ENCODE results near the gene STAT6. TPM values are rescaled to one million over a fixed set of nuclear protein-coding genes. Genes with fewer than 3 reads are reported as not detected.

Gene STAT6
- total RNA-seq, 1 donor from 2014 or later: 33.8 TPM

DNA sequence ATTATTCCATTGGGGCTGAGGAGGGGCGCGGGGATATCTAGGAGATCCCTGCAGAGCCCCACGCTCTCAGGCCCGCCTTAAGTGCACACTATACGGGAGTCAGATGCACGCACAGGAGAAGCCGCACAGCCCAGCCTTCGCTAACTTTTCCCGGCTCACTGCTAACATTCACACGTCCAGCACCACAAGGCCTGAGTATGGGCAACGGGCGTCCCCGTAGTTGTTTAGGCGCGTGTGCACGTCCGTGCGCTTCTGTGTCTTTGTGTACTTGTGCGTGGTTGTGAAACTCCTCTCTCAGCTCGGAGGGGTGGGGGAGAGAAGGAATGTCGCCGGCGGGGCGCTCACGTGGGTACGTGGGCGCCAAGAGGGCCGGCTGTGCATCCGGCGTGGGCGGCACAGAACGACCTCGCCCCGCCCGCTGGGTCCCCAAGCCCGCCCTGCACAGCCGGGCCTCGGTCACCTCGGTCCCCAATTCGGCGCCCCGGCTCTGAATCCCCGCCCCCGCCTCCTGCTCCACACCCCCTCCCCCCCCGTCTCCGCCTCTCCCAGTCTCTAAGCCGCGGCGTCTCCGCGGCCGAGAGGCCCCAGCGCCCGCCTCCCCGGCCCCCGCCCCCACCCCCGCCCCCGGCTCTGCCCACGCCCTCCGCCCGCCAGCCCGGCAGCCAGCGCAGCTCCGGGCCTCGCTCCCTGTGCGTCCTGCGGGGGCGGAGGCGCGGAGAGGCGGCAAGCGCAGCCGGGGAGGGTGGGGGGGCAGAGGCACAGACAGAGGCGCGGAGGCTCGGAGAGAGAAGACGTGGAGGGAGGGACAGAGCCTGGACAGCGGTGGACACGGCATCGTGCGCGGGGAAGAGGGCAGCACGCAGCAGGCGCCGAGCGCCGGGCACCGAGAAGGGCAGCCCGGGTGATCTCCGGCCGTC lies 22.6 kb downstream of the STAT6 start, which contains the start of gene NAB2:
Gene NAB2 (plus strand): TSS at position 761 of the 917 bp plus-strand sequence. CDS start 158 bp downstream, outside the sequence.
- H3K36me3 ChIP-seq (ENCODE audit: insufficient read depth, low read length): peaks cover 12% of the 10 kb centered on the region
- Mint-ChIP-seq H3K4me1 (ENCODE audit: low read depth, unreplicated experiment) (peaks cover 28% of the 10 kb centered on the region), H3K36me3 (ENCODE audit: low read depth, unreplicated experiment) (peaks cover 12% of the 10 kb centered on the region), H3K9me3 (ENCODE audit: unreplicated experiment) (no peaks in the 10 kb centered on the region), H3K27me3 (ENCODE audit: low read depth, unreplicated experiment) (no peaks in the 10 kb centered on the region), H3K27ac (ENCODE audit: unreplicated experiment) (peak within 1 kb of the TSS; percentile 98), H3K4me3 (ENCODE audit: unreplicated experiment) (peak within 1 kb of the TSS; percentile 98)
- H3K79me2 ChIP-seq (ENCODE audit: insufficient read depth, low read length): peaks cover 46% of the 10 kb centered on the region
- H3K4me2 ChIP-seq (ENCODE audit: low read length): peak within 1 kb of the TSS; percentile 99
- no peak for FAIRE-seq
- peaks cover 40% of the 10 kb centered on the region for H4K20me1 ChIP-seq (ENCODE audit: insufficient read depth, low read length)
- DNase-seq (ENCODE audit: low read depth): peak; percentile 92
- peaks cover 48% of the 10 kb centered on the region for H3K4me1 ChIP-seq (ENCODE audit: insufficient read depth, low read length)
- peak within 1 kb of the TSS; percentile 59 for H2AFZ ChIP-seq (ENCODE audit: low read depth, low read length)
- peak within 1 kb of the TSS; percentile 98 for H3K27ac ChIP-seq (ENCODE audit: low read depth, low read length)
- no peaks in the 10 kb centered on the region for H3K27me3 ChIP-seq (ENCODE audit: insufficient read depth, low read length)
- H3K4me3 ChIP-seq (ENCODE audit: insufficient read depth, low read depth, low read length): peak within 1 kb of the TSS; percentile 93
- no peak for TF ChIP-seq EZH2 (IDR thresholded peaks at IDR 0.05; ENCODE audit: insufficient read depth, low read length)
- TF ChIP-seq, protein P1, sequence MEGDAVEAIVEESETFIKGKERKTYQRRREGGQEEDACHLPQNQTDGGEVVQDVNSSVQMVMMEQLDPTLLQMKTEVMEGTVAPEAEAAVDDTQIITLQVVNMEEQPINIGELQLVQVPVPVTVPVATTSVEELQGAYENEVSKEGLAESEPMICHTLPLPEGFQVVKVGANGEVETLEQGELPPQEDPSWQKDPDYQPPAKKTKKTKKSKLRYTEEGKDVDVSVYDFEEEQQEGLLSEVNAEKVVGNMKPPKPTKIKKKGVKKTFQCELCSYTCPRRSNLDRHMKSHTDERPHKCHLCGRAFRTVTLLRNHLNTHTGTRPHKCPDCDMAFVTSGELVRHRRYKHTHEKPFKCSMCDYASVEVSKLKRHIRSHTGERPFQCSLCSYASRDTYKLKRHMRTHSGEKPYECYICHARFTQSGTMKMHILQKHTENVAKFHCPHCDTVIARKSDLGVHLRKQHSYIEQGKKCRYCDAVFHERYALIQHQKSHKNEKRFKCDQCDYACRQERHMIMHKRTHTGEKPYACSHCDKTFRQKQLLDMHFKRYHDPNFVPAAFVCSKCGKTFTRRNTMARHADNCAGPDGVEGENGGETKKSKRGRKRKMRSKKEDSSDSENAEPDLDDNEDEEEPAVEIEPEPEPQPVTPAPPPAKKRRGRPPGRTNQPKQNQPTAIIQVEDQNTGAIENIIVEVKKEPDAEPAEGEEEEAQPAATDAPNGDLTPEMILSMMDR (IDR thresholded peaks at IDR 0.05; ENCODE audit: insufficient read depth, low read depth, low read length): no peak
- peak within 1 kb of the TSS; percentile 94 for H3K9ac ChIP-seq (ENCODE audit: low read length)
- no peaks in the 10 kb centered on the region for H3K9me3 ChIP-seq (ENCODE audit: insufficient read depth, low read depth, low read length)

DNA sequence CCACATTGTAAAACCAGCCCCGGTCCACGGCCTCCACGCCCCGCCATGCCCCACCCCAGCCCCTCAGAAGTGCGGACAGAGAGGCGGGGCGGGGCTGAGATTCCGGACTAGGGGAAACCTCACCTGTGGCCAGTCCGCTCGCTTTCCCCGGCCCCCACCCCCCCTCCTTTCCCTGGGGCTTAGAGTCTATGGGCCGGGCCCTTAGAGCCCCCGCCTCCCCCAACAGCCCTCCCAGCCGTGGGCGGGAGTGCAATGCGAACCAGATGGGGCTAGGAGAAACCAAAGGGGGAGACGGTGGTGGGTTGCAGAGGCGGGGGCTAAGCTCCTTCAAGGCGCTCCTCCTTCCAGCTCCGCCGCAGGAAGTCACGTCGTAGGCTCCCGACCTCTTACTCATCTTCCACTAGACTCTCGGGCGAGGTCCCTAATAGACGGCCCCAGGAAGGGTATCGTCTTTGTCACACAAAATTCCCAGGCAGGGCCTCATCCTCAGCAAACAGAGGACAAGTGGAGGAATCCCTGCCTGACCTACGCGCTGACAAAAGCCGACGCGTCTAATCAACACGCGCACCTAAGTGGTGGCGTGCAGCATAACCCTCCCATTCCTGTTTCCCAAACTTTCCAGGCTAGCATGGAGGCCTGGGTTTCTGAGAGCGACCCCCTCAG lies 23.3 kb downstream of the STAT6 start:
- peak overlapping the region; percentile 70 for H2AFZ ChIP-seq (ENCODE audit: low read depth, low read length)
- peaks cover 39% of the 10 kb centered on the region for H3K79me2 ChIP-seq (ENCODE audit: insufficient read depth, low read length)
- Mint-ChIP-seq H3K4me3 (ENCODE audit: unreplicated experiment) (peak overlapping the region; percentile 86), H3K36me3 (ENCODE audit: low read depth, unreplicated experiment) (peaks cover 12% of the 10 kb centered on the region), H3K27ac (ENCODE audit: unreplicated experiment) (peak overlapping the region; percentile 98), H3K4me1 (ENCODE audit: low read depth, unreplicated experiment) (peaks cover 24% of the 10 kb centered on the region), H3K9me3 (ENCODE audit: unreplicated experiment) (no peaks in the 10 kb centered on the region), H3K27me3 (ENCODE audit: low read depth, unreplicated experiment) (no peaks in the 10 kb centered on the region)
- H3K4me1 ChIP-seq (ENCODE audit: insufficient read depth, low read length): peaks cover 43% of the 10 kb centered on the region
- peak overlapping the region; percentile 98 for H3K27ac ChIP-seq (ENCODE audit: low read depth, low read length)
- peak overlapping the region; percentile 94 for H3K9ac ChIP-seq (ENCODE audit: low read length)
- peaks cover 11% of the 10 kb centered on the region for H3K36me3 ChIP-seq (ENCODE audit: insufficient read depth, low read length)
- H3K4me2 ChIP-seq (ENCODE audit: low read length): peak overlapping the region; percentile 96
- TF ChIP-seq, protein P1 (IDR thresholded peaks at IDR 0.05; ENCODE audit: insufficient read depth, low read depth, low read length): no peak
- TF ChIP-seq EZH2 (IDR thresholded peaks at IDR 0.05; ENCODE audit: insufficient read depth, low read length): no peak
- peak overlapping the region; percentile 60 for H3K4me3 ChIP-seq (ENCODE audit: insufficient read depth, low read depth, low read length)
- DNase-seq (ENCODE audit: low read depth): peak; percentile 94
- peaks cover 33% of the 10 kb centered on the region for H4K20me1 ChIP-seq (ENCODE audit: insufficient read depth, low read length)
- no peaks in the 10 kb centered on the region for H3K27me3 ChIP-seq (ENCODE audit: insufficient read depth, low read length)
- H3K9me3 ChIP-seq (ENCODE audit: insufficient read depth, low read depth, low read length): no peaks in the 10 kb centered on the region
- no peak for FAIRE-seq

Measured in astrocyte (in vitro differentiated cells and primary cell).